Gastroesophageal sphincter (tissue), 3 donors: ENCODE measurements around the gene LUC7L.

Experiments
- CTCF ChIP-seq, 4 experiments: fragments of 200-600 bp in 2 of 4; fragments of 450-650 bp in 2 of 4; sonication (generic) in 1 of 4; IDR thresholded peaks; one replicate each; pipeline ENCODE4 v1.5.1; 2017 to 2019; ENCODE audit warnings: antibody characterized with exemption in 4 of 4, mild to moderate bottlenecking in 2 of 4, moderate library complexity in 2 of 4
- EP300 ChIP-seq: sonication (generic); formaldehyde crosslinking; IDR thresholded peaks from one replicate; pipeline ENCODE4 v1.6.1; 2017; ENCODE audit warnings: antibody characterized with exemption, mild to moderate bottlenecking
- POLR2A ChIP-seq, 2 donors: fragments of 450-650 bp; IDR thresholded peaks; one replicate each; pipeline ENCODE4 v1.6.1; 2017; ENCODE audit warnings: antibody characterized with exemption in 2 of 2, mild to moderate bottlenecking in 2 of 2, moderate library complexity in 1 of 2

GRCh38 chr16:265711-266110, 36.5 kb upstream of the LUC7L start:
- no peak for TF ChIP-seq CTCF (IDR thresholded peaks at IDR 0.05)
- TF ChIP-seq EP300: no peak
- TF ChIP-seq POLR2A (IDR thresholded peaks at IDR 0.05): no peak
